Keratinocyte (primary cell): ENCODE measurements around the gene RHBDD1. TPM values are rescaled to one million over a fixed set of nuclear protein-coding genes. Genes with fewer than 3 reads are reported as not detected.

ENCODE experiments used
- DNase-seq: peaks from one replicate; pipeline ENCODE4 v3.0.0-alpha.2; 2011; ENCODE audit warnings: low read depth, missing footprints, low spot score
- FAIRE-seq: peaks from 2 replicates; lab custom pipeline; 2011; peaks lifted over from hg19 to GRCh38; lab: Jason Lieb, UNC
- H2AFZ ChIP-seq: 2 replicates; pipeline ENCODE4 v1.6.0; 2012; ENCODE audit warnings: low read length, control low read depth, inconsistent platforms; ENCODE audit not compliant: control insufficient read depth
- H3K27ac ChIP-seq: 2 replicates; pipeline ENCODE4 v1.5.1; 2011; ENCODE audit warnings: low read length; ENCODE audit not compliant: control insufficient read depth, insufficient read depth
- H3K27me3 ChIP-seq: 3 replicates; pipeline ENCODE4 v1.6.0; 2011; ENCODE audit warnings: low read length; ENCODE audit not compliant: control insufficient read depth, insufficient read depth; ENCODE audit errors: extremely low read depth
- H3K36me3 ChIP-seq, 2 experiments: 2 replicates in 1 of 2; 3 replicates in 1 of 2; pipeline ENCODE4 v1.5.1; 2011; ENCODE audit warnings: low read length in 2 of 2, mild to moderate bottlenecking in 1 of 2; ENCODE audit not compliant: control insufficient read depth in 2 of 2, insufficient read depth in 2 of 2; ENCODE audit errors: extremely low read depth in 1 of 2
- H3K4me1 ChIP-seq: 3 replicates; pipeline ENCODE4 v1.5.1; 2011; ENCODE audit warnings: low read length; ENCODE audit not compliant: control insufficient read depth, insufficient read depth; ENCODE audit errors: extremely low read depth
- H3K4me2 ChIP-seq: 3 replicates; pipeline ENCODE4 v1.6.0; 2011; ENCODE audit warnings: low read depth, low read length; ENCODE audit not compliant: control insufficient read depth, insufficient read depth; ENCODE audit errors: extremely low read depth
- H3K4me3 ChIP-seq, 3 experiments: fragments of 200-600 bp in 1 of 3; sonication (generic) in 1 of 3; 2 replicates in 2 of 3; 3 replicates in 1 of 3; pipeline ENCODE4 v1.5.1; 2011 to 2016; ENCODE audit warnings: low read length in 3 of 3, mild to moderate bottlenecking in 3 of 3, control low read depth in 2 of 3, inconsistent platforms in 1 of 3, low read depth in 1 of 3, mixed read lengths in 1 of 3, mixed run types in 1 of 3, moderate library complexity in 1 of 3; ENCODE audit not compliant: control insufficient read depth in 2 of 3, insufficient read depth in 2 of 3; ENCODE audit errors: extremely low read depth in 1 of 3
- H3K79me2 ChIP-seq: 2 replicates; pipeline ENCODE4 v1.6.0; 2012; ENCODE audit warnings: low read length; ENCODE audit not compliant: control insufficient read depth, insufficient read depth
- H3K9ac ChIP-seq: 3 replicates; pipeline ENCODE4 v1.6.0; 2011; ENCODE audit warnings: low read length; ENCODE audit not compliant: control insufficient read depth, insufficient read depth; ENCODE audit errors: extremely low read depth
- H3K9me1 ChIP-seq: 3 replicates; pipeline ENCODE4 v1.6.0; 2011; ENCODE audit warnings: low read length; ENCODE audit not compliant: control insufficient read depth, insufficient read depth; ENCODE audit errors: extremely low read depth
- H3K9me3 ChIP-seq: 2 replicates; pipeline ENCODE4 v1.5.1; 2012; ENCODE audit warnings: low read depth, low read length; ENCODE audit not compliant: control insufficient read depth
- H4K20me1 ChIP-seq: 3 replicates; pipeline ENCODE4 v1.6.0; 2011; ENCODE audit warnings: low read length; ENCODE audit not compliant: control insufficient read depth, insufficient read depth; ENCODE audit errors: extremely low read depth
- EZH2 ChIP-seq: IDR thresholded peaks from one replicate; pipeline ENCODE4 v1.6.1; 2012; ENCODE audit warnings: inconsistent platforms, mild to moderate bottlenecking, low read length, moderate library complexity
- dilution Hi-C: fragments of 300-500 bp; cut with MboI; formaldehyde crosslinking; loops from one replicate; pipeline ENCODE4 v1.7.0; 2020; ENCODE audit warnings: low sequenced_read_pairs; ENCODE audit not compliant: extremely low pct_ligation_motif_present
- polyA plus RNA-seq, 5 experiments: library from polyadenylated mRNA; depleted of rRNA in 3 of 5; stranded (reverse) in 3 of 5; stranded (forward) in 1 of 5; unstranded in 1 of 5; fragments of >200 nt; gene quantifications; 1 replicate in 1 of 5; 2 replicates in 3 of 5; 3 replicates in 1 of 5; pipeline versions ENCODE4 v1.2.1 to v1.2.3, GENCODE V29; 2011 to 2012; ENCODE audit warnings: missing spikeins in 2 of 5, low read depth in 1 of 5, low replicate concordance in 1 of 5
- TF ChIP-seq, protein P1 (sequence below), 3 experiments: IDR thresholded peaks in 1 of 3; conservative IDR thresholded peaks in 1 of 3; optimal IDR thresholded peaks in 1 of 3; 2 replicates in 2 of 3; 3 replicates in 1 of 3; pipeline versions ENCODE3 to v1.5.1; 2011; ENCODE audit warnings: low read length in 3 of 3, mild to moderate bottlenecking in 3 of 3, moderate library complexity in 2 of 3, control low read depth in 1 of 3, inconsistent platforms in 1 of 3; ENCODE audit not compliant: insufficient read depth in 2 of 3; ENCODE audit errors: extremely low read depth in 1 of 3

Gene RHBDD1
- polyA plus RNA-seq, 1 donor (not counting 4 experiments of a cell fraction or from before 2014, with no cell fraction given): 27.8 TPM

GRCh38 chr2:226793646-226794045 is 42.2 kb upstream of the RHBDD1 start:
- dilution Hi-C loops: no loop called here

DNA sequence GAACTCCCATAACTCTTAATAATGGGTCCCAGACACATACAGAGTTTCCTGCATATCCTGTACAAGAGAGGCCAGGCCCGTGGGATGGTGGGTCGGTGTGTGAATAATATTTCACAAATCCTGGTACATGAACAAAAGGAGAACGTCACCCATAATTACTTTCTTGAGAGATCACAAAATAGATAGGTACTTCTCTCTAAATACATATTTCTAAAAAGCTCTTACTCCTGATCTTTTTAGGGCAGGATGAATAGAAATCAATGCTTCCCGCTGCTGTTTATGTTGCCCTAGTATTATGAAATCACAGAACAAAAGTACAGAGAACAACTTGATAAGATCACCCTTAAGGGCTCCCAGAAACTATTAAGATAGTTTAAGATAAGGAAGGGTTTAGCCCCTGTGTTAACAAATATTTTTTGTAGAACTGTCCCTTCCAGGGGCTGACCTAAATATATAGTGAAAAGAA is 41.6 kb upstream of the RHBDD1 start:
- Histone ChIP-seq H3K9me3 (no peaks in the 10 kb centered on the region), H3K4me2 (peak overlapping the region; percentile 100), H3K9ac (peak overlapping the region; percentile 95), H4K20me1 (no peaks in the 10 kb centered on the region), H2AFZ (no peak overlapping the region), H3K4me3 (peak overlapping the region; percentile 51 to 82 (median 82)), H3K79me2 (peaks cover 96% of the 10 kb centered on the region), H3K9me1 (no peaks in the 10 kb centered on the region), H3K36me3 (peaks cover 15 to 22% of the 10 kb centered on the region in 2 experiments), H3K27ac (peak overlapping the region; percentile 95), H3K27me3 (no peaks in the 10 kb centered on the region), H3K4me1 (peaks cover 49% of the 10 kb centered on the region)
- no peak for FAIRE-seq
- no peak for TF ChIP-seq EZH2
- TF ChIP-seq, protein P1, sequence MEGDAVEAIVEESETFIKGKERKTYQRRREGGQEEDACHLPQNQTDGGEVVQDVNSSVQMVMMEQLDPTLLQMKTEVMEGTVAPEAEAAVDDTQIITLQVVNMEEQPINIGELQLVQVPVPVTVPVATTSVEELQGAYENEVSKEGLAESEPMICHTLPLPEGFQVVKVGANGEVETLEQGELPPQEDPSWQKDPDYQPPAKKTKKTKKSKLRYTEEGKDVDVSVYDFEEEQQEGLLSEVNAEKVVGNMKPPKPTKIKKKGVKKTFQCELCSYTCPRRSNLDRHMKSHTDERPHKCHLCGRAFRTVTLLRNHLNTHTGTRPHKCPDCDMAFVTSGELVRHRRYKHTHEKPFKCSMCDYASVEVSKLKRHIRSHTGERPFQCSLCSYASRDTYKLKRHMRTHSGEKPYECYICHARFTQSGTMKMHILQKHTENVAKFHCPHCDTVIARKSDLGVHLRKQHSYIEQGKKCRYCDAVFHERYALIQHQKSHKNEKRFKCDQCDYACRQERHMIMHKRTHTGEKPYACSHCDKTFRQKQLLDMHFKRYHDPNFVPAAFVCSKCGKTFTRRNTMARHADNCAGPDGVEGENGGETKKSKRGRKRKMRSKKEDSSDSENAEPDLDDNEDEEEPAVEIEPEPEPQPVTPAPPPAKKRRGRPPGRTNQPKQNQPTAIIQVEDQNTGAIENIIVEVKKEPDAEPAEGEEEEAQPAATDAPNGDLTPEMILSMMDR (optimal IDR thresholded peaks at IDR 0.05 in 1 of 3, IDR thresholded peaks at IDR 0.05 in 1 of 3, conservative IDR thresholded peaks at IDR 0.05 in 1 of 3; ENCODE audit: extremely low read depth in 1 of 3, insufficient read depth in 2 of 3, low read length in 3 of 3): no peak
- dilution Hi-C loops: no loop called here
- no peak for DNase-seq

More at GRCh38 chr2:226793646-226794045, 42.2 kb upstream of the RHBDD1 start:
- H3K27me3 ChIP-seq: no peaks in the 10 kb centered on the region
- H3K9me1 ChIP-seq: no peaks in the 10 kb centered on the region
- H3K4me2 ChIP-seq: peak overlapping the region; percentile 100
- peaks cover 49% of the 10 kb centered on the region for H3K4me1 ChIP-seq
- H3K9me3 ChIP-seq: no peaks in the 10 kb centered on the region
- DNase-seq (no peak), FAIRE-seq (no peak)
- no peak overlapping the region for H2AFZ ChIP-seq
- peak overlapping the region; percentile 51 to 82 (median 82) for H3K4me3 ChIP-seq
- peak overlapping the region; percentile 95 for H3K9ac ChIP-seq
- peaks cover 15 to 22% of the 10 kb centered on the region in 2 experiments for H3K36me3 ChIP-seq
- peaks cover 93% of the 10 kb centered on the region for H3K79me2 ChIP-seq
- TF ChIP-seq, protein P1 (optimal IDR thresholded peaks at IDR 0.05 in 1 of 3, IDR thresholded peaks at IDR 0.05 in 1 of 3, conservative IDR thresholded peaks at IDR 0.05 in 1 of 3; ENCODE audit: extremely low read depth in 1 of 3, insufficient read depth in 2 of 3, low read length in 3 of 3): no peak
- no peak for TF ChIP-seq EZH2
- H3K27ac ChIP-seq: peak overlapping the region; percentile 95
- H4K20me1 ChIP-seq: no peaks in the 10 kb centered on the region
